Measurements from ENCODE around the gene RTP5. TPM values are rescaled to one million over a fixed set of nuclear protein-coding genes. Genes with fewer than 3 reads are reported as not detected.
A peak's percentile ranks its signal among the peaks of the same experiment; 100 is the strongest.

Gene RTP5
- polyA plus RNA-seq, 1 of the 3 experiments (the other 2 are of a cell fraction): not detected

GRCh38 chr2:241857572-241858121, 11.9 kb upstream of the RTP5 start:
- H3F3A ChIP-seq (replicated peaks; ENCODE audit: insufficient read depth): no peaks in the 10 kb centered on the region
- no peak overlapping the region for H3K27ac ChIP-seq (ENCODE audit: low read depth in 2 of 2, low read length in 1 of 2)
- WGBS (ENCODE audit: low lambda C conversion rate): 96% methylated on average over 8 of the region's 18 CpGs
- H3K79me2 ChIP-seq (ENCODE audit: insufficient read depth): no peaks in the 10 kb centered on the region
- H3K9me2 ChIP-seq: no peaks in the 10 kb centered on the region
- no peaks in the 10 kb centered on the region for H3K27me3 ChIP-seq (ENCODE audit: insufficient read depth)
- peaks cover 12 to 19% of the 10 kb centered on the region in 2 experiments; a peak in 3 of 4 replicates for H3K4me1 ChIP-seq (ENCODE audit: control insufficient read depth in 1 of 2, insufficient read depth in 2 of 2, low read depth in 1 of 2, low read length in 1 of 2)
- TF ChIP-seq FOXJ3 (CRISPR knock-in tag; IDR thresholded peaks at IDR 0.05): no peak
- no peak for TF ChIP-seq EZH2phosphoT487 (IDR thresholded peaks at IDR 0.05; ENCODE audit: borderline replicate concordance, low read depth)
- TF ChIP-seq TAF1 (IDR thresholded peaks at IDR 0.05; ENCODE audit: borderline replicate concordance, low read depth, low read length): no peak
- TF ChIP-seq REST (IDR thresholded peaks at IDR 0.05; ENCODE audit: low read depth, low read length): no peak
- TF ChIP-seq TEAD4 (IDR thresholded peaks at IDR 0.05; ENCODE audit: borderline replicate concordance, insufficient read depth): no peak
- TF ChIP-seq POLR2AphosphoS5 (IDR thresholded peaks at IDR 0.05; ENCODE audit: low read depth, low read length): no peak
- TF ChIP-seq SMC3 (IDR thresholded peaks at IDR 0.05; ENCODE audit: low read depth, low read length): no peak
- TF ChIP-seq CHD2 (IDR thresholded peaks at IDR 0.05; ENCODE audit: low read length, partially characterized antibody): no peak
- no peak for TF ChIP-seq ZBTB33 (IDR thresholded peaks at IDR 0.05; ENCODE audit: borderline replicate concordance, low read depth)
- TF ChIP-seq TCF12 (IDR thresholded peaks at IDR 0.05): no peak
- TF ChIP-seq USF2 (IDR thresholded peaks at IDR 0.05; ENCODE audit: borderline replicate concordance, low read depth, low read length): no peak
- TF ChIP-seq MAX (IDR thresholded peaks at IDR 0.05; ENCODE audit: low read depth): no peak
- TF ChIP-seq ELF1 (IDR thresholded peaks at IDR 0.05): no peak
- no peak for TF ChIP-seq USF1 (IDR thresholded peaks at IDR 0.05; ENCODE audit: borderline replicate concordance, low read depth)
- no peak for TF ChIP-seq GABPA (IDR thresholded peaks at IDR 0.05; ENCODE audit: low read depth)
- TF ChIP-seq PBX3 (IDR thresholded peaks at IDR 0.05): no peak
- TF ChIP-seq YY1 (IDR thresholded peaks at IDR 0.05; ENCODE audit: low read depth): no peak
- TF ChIP-seq RCOR1 (IDR thresholded peaks at IDR 0.05; ENCODE audit: low read length): no peak
- no peaks in the 10 kb centered on the region for H3K36me3 ChIP-seq (replicated peaks in 1 of 2; ENCODE audit: control insufficient read depth in 1 of 2, insufficient read depth in 2 of 2, low read length in 1 of 2)
- ChIA-PET POLR2A (no interaction called here), CTCF (no interaction called here)
- no peaks in the 10 kb centered on the region for H4K20me1 ChIP-seq (ENCODE audit: insufficient read depth)
- no peak overlapping the region for H3K4me3 ChIP-seq (ENCODE audit: low read depth in 2 of 2, low read length in 1 of 2)
- H3K4me2 ChIP-seq: no peak overlapping the region
- no peak overlapping the region for H2AFZ ChIP-seq (ENCODE audit: low read depth)
- H3K9ac ChIP-seq: no peak overlapping the region
- no peaks in the 10 kb centered on the region for H3K9me3 ChIP-seq
- DNase-seq: peak; percentile 34
